ENCODE results near the gene VPS33B. TPM values are rescaled to one million over a fixed set of nuclear protein-coding genes. Genes with fewer than 3 reads are reported as not detected.
"Not testable (repeated sequence)": the region's sequence is repeated elsewhere in the genome, so short reads cannot be mapped to it uniquely, and the experiment has no call there.

The VPS33B gene
- polyA plus RNA-seq (ENCODE audit: insufficient read length in 4 of 4) = 10 to 100 TPM; 19.9 to 22.5 (median 21.0) TPM

DNA sequence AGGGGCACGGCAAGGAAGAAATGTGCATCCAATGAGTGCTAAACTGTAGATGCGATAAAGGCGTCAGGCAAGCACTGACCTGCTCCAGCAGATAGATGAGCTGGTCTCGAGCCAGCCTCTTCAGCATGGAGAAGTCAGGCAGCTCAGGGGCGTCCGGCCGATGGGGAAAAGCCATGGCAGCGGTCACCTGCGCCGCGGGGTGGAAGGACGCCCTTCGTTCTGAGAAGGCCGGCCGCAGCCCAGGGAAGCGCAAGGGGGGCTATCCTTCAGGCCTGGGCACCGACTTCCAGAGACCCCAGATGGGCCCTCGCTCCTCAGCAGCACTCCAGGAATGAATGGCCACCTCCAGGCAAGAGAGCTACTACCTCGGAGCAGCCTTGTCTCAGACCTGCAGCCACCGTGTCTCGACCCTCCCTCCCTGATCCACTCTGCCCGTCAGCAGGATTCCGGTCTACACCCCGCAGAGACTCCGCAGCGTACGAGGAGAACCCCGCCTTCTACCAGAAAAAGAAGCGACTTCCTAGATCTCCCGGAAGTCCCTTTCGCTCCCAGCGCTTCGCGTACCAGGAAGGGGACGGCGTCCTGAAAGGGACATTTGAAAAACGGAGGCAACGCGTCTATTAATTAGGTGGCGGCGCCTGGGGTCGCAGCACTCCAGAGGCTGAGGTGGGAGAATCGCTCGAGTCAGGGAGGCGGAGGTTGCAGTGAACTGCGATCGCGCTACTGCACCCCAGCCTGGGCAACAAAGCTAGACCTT is at the start of gene VPS33B:
VPS33B (minus strand) TSS at position 520 of the 757 bp plus-strand sequence; CDS start at position 175, 345 bp downstream.
- peak; percentile 71 to 84 (median 76) for DNase-seq (ENCODE audit: low read depth in 4 of 4, low spot score in 2 of 4)

DNA sequence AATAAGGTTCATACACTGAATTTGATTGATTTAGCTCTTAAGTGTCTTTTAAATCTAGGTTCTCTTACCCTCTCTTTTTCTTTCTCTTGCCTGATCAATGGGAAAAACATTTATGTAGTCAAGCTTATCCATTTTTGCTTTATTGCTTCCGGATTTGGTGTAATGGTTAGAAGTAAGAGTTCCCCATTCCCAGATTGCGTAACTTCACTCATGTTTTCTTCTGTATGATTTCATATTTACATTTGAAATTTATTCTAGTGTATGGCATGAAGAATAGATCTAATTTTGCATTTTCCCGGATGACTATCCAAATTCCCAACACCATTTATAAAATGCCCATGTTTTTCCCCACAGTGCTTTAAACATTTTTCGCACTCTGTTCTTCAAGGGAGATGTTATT is 49.8 kb upstream of the VPS33B start:
- no peak for DNase-seq (ENCODE audit: low read depth in 4 of 4, low spot score in 2 of 4)

DNA sequence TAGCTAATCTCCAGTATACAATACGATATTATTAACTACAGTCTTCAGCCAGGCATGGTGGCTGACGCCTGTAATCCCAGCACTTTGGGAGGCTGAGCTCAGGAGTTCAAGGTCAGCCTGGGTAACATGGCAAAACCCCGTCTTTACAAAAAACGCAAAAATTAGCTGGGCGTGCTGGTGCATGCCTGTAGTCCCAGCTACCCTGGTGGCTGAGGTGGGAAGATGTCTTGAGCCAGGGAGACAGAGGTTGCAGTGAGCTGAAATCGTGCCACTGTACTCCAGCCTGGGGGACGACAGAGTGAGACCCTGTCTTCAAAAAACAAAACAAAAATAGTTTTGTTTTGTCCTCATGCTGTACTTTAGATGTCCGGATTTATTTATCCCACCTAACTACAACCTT is 48.5 kb upstream of the VPS33B start:
- no peak for DNase-seq (ENCODE audit: low read depth in 4 of 4, low spot score in 2 of 4)

DNA sequence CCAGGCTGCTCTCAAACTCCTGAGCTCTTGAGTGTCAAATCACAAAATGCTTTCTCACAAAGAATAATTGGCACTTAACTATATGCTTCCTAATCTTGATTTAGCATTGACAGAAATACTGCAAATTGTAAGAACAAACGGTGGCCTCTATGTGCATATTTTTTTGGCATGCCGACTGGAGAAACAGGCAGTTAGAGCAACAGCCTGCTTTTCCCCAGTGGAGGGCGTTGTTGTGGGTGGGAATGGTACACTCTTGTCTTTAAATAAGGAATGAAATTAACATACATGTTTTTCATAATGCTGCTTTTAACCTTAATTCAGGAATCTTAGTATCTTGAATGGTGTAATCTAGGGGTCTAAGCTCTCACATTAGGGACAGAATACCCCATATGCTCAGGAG is 46.6 kb upstream of the VPS33B start:
- DNase-seq (ENCODE audit: low read depth in 4 of 4, low spot score in 2 of 4) = no peak

DNA sequence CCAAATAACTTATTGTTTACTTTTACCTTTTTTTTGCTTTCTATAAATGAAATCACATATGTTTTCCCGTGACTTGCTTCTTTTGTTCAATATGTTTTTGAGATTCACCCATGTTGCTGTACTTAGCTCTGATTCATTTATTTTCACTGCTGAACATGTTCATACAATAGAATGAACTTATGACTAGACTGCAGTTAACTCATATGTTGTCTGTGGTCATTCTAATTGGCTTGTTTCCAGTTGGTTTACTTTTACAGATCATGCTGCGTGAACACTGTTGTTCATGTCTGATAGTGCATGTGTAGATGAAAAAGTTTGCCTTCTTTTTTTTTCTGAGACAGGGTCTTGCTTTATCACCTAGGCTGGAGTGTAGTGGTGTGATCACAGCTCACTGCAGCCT is 46.0 kb upstream of the VPS33B start:
- no peak for DNase-seq (ENCODE audit: low read depth in 4 of 4, low spot score in 2 of 4)

DNA sequence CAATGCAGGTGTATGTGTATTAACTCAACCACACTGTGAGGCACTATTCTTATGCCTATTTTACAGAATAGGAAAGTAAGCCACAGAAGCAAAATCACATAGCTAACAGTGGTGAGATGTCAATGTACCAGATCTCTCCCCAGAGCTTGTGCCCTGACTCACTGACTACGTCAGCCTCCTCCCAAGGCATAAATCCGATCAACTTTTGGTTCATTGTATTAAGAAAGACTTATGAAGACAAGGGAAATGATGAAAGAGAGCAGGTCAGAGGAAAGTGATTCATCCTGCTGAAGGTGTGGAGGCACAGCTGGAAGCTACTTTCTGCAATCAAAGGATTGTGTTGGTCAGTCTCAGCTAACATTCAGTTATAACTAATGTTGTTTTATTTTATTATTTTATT is 44.6 kb upstream of the VPS33B start:
- no peak for DNase-seq (ENCODE audit: low read depth in 4 of 4, low spot score in 2 of 4)

DNA sequence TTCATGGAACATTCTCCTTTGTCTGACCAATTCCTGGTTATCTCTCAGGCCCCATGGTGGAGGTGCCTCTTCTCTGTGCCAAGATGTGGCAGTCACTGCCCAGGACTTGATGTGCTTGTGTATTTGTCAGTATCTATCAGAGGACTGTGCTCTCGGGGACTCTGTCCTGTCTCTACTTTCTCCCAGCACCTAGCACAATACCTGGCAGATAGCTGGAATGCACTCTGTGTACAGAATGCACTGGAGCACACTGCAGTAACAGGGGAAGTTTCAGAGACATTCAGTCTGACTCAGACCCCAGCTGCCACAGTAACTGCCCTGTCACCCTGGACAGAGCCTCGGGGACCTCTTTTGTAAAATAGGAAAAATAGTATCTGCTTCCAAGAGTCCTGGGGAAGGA is 43.1 kb upstream of the VPS33B start:
- DNase-seq (ENCODE audit: low read depth in 4 of 4, low spot score in 2 of 4) = no peak

DNA sequence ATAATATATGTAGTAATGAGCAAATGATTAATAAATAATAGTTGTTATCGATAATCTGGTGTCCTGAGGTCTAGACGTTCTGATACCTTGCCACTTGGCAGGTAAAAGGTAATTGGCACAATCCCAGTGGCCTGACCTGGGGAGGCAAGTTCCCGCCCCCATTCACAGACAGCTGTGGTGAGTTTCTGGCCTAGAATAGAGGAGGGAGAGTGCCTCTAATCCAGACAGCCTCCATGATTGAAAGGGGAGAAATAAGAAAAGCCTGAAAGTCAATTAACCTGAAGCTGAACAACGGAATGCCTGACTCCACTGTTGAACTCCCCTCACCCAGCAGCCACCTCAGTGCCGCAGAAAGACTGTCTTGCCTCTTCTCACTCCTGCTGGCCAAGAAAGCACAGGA is 39.6 kb upstream of the VPS33B start:
- DNase-seq (ENCODE audit: low read depth in 4 of 4, low spot score in 2 of 4) = no peak

DNA sequence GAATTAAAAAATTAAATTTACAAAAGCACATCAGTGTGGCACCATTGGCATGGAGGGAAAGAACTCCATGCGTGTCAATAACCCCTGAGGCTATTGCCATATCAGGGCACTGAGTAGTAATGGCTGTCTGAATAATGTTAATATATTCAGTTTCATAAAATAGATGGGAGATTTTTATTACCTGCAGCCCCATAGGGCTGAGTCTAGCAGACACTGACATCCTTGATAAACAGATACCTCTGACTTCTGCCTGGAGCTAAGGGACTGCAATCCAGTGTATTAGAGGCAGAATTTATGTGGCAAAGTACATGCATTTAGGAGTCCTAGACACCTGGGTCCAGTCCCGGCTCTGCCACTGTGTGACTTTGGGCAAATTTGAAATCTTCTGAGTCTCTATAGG is 38.8 kb upstream of the VPS33B start:
- DNase-seq (ENCODE audit: low read depth in 4 of 4, low spot score in 2 of 4) = no peak

DNA sequence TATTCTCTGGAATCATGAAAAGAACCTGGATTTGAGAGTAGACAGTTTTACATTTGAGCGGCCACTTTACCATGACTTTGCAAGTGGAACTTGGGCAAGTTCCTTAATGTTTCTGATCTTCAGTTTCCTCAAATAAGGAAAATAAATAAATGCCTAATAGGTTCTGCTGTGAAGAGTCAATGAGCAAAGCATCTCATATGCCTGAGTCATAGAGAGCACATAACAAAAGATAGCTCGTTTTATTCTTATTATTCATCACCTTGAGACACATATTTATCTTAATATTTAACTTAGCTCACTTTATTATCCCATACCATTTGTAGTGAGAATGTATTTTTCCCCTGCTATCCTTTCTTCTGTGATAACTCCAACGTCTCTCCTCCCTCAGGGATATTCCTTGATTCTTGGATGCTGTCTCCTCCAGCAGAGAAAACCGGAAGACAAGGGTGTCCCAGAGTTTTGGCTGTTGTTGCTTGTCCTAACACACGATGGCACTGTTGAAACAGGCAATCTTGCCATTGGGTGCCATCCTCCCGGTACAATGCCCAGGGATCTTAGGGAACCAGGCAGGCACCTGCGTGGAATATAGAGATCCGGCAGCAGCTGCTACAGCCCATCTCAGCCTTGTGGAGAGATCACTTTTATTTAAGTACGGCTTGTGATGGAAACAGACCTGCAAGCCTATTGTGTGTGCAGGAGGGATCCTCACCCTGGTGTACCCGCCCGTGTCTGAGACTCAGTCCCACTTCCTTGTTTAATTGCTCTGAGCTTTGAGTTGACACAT is 33.3 kb upstream of the VPS33B start:
- DNase-seq (ENCODE audit: low read depth in 4 of 4, low spot score in 2 of 4) = peak in 2 of 4 donors; percentile 15 to 32

DNA sequence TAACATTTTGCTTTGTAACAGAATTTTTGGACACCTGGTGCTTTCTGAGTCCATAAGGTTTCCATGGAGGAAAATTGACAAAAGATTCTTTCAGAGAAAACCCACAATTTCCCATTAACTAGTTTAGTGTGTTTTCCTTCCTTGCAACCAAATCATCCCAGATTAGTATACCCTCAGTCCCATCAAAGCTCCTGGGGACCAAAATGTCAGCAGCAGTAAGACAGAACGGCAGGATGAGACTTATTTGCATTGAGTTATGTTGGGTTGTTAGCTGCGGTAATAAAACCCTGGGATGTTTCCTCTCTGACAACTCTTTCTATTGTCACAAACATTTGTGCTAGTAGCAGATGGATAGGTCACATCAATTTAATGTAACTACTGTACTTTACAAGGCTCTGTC is 32.4 kb upstream of the VPS33B start:
- no peak for DNase-seq (ENCODE audit: low read depth in 4 of 4, low spot score in 2 of 4)

DNA sequence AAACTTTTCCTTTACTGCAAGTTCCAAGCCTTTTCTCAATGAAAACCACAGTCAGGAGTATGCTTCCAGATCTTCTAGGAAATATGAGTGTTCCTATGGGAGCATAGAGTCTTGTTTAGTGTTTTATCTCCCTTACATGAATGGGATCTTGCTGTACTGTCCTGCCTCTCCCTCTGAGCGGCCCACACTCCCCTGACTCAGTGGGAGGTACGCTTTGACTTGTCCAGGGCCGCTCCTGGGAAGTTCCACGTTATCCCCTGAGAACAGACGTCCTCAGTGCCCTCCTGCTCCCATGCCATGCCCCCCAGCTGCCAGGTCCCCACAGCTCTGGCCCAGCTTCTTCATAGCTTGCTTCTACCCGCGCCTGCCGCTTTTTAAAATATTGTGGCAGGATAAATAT is 28.9 kb upstream of the VPS33B start:
- DNase-seq (ENCODE audit: low read depth in 4 of 4, low spot score in 2 of 4) = no peak

DNA sequence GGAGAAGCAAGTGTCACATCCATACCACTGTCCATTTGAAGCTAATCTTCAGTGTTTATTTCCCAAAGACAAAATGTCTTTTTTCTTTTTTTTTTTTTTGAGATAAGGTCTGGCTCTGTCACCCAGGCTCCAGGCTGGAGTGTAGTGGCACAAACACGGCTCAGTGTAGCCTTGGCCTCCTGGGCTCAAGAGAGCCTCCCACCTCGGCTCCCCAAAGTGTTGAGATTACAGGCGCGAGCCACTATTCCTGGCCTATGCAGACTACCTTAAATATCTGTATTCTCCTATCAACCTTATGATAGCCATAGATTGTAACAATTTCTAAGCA is 27.7 kb upstream of the VPS33B start:
- DNase-seq (ENCODE audit: low read depth in 4 of 4, low spot score in 2 of 4) = no peak

DNA sequence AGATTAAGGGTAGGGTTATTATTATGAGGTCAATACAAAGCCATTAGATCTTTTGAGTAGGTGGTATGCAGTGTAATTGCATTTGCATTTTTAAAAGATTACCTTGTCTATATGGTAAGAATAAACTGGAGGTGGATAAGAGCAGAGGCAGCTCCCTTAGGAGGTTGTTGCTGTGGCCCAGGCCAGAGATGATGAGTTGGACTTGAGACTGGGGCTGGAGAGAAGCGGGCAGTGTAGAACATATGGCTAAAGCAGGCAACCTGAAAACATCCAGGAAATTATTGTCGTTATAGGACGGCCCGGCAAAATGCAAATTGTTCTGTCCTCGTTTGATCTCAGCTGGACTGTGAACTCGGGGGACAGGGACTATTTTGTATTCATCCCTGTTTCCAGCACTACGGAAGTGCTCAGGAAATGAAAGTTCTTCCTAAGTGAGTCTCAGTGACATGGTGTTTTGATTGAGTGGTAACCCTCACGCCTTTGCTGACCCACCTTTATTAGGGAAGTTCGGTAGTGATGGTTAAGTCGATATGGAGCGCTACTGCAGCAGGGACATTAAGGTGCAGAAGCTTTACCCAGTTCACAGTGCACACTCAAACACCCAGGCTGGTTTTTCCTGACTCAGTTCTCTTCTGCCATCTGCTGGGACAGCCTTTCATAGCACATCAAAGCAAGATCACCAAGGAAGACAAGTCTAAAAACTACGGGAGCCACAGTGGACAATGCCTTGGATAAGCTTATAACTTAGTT is 27.2 kb upstream of the VPS33B start:
- peak in 3 of 4 donors; percentile 32 to 68 (median 37) for DNase-seq (ENCODE audit: low read depth in 4 of 4, low spot score in 2 of 4)

DNA sequence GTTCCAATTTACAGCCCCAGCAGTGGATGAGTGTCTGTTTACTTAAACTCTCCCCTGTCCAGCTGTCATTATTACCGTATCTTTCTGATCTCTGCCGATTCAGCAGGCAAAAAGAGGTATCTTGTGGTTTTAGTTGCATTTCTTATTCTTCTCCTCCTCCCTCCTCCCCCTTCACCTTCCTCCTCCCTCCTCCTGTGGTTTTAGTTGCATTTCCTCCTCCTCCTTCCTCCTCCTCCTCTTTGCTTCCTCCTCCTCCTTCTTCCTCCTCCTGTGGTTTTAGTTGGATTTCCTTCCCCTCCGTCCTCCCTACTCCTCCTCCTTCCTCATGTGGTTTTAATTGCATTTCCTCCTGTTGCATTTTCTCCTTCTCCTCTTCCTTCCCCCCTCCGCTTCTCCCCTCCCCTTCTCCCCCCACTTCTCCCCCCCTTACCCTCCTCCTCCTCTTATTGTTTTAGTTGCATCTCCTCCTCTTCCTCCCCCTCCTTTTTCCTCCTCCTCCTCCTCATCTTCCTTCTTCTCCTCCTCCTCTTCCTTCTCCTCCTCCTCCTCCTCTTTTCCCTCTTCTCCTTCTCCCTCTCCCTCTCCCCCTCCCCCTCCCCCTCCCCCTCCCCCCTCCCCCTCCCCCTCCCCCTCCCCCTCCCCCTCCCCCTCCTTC is 25.3 kb upstream of the VPS33B start:
- no peak for DNase-seq (ENCODE audit: low read depth in 4 of 4, low spot score in 2 of 4)

DNA sequence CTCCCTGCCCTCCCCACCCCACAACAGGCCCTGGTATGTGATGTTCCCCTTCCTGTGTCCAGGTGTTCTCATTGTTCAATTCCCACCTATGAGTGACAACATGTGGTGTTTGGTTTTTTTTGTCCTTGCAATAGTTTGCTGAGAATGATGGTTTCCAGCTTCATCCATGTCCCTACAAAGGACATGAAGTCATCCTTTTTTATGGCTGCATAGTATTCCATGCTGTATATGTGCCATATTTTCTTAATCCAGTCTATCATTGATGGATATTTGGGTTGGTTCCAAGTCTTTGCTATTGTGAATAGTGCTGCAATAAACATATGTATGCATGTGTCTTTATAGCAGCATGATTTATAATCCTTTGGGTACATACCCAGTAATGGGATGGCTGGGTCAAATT is 23.7 kb upstream of the VPS33B start:
- DNase-seq (ENCODE audit: low read depth in 4 of 4, low spot score in 2 of 4) = not testable (repeated sequence)

DNA sequence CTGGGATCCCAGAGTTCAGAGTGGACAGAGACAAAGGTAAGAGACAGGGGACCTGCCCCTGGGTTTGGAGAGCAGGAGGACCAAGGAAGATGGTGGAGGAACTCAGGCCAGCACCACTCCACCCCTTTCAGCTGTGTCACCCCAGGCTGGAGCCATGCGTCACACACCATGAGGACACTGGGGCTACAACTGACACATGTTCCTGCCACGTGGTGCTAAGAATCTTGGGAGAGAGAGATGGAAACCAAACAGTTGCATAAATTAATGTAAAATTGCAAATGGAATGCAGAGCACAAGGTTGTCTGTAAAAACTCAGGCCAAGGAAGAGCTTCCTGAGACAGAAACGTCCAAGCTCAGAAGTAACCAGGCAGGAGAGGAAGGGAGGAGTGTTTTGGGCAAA is 22.7 kb upstream of the VPS33B start:
- DNase-seq (ENCODE audit: low read depth in 4 of 4, low spot score in 2 of 4) = no peak

DNA sequence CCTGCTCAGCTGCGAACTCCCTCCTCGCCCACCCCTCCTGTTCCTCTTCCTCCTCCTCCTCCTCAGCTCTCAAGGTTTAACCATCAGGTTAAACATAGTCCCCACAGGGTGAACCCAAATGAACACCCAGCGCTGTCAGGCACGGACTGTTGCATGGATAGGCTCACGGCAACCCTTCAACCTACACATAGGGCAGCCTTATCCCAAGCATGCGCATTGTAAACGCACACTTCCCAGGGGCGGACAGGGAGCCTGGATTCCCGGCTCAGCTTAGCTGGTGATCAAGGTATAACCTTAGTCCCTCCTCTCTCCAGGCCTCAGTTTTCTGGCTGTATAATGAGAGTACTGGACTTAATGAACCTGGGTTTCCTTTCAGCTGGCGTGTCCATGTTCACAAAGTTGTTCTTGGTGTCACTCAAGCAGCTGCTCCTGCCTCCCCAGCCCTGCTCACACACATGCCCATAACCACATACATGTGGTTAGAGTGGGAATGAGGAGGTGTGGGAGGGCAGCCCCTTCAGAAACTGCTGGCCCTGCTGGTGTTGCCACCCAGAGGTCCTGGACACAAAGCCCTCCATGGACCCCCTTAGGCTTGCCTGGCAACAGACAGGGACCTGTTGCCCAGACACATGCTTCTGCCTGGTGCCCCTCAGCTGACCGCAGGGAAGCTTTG is 20.9 kb upstream of the VPS33B start:
- DNase-seq (ENCODE audit: low read depth in 4 of 4, low spot score in 2 of 4) = no peak

DNA sequence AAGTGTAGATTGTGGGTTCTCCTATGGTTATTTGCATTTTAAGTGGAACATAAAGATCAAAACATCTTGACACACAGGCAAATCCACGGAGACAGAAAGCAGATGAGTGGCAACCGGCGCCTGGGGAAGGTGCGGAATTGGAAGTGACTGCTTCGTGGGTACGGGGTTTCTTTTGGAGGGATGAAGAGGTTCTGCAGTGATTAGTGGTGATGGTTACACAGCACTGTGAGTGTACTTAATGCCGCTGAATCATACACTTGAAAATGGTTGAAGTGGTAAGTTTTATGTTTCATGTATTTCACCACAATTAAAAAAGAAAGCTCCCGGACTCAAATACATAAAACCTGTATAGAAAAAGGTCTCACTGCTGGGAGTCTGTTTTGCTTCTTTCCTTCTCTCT is 18.5 kb upstream of the VPS33B start:
- DNase-seq (ENCODE audit: low read depth in 4 of 4, low spot score in 2 of 4) = no peak

DNA sequence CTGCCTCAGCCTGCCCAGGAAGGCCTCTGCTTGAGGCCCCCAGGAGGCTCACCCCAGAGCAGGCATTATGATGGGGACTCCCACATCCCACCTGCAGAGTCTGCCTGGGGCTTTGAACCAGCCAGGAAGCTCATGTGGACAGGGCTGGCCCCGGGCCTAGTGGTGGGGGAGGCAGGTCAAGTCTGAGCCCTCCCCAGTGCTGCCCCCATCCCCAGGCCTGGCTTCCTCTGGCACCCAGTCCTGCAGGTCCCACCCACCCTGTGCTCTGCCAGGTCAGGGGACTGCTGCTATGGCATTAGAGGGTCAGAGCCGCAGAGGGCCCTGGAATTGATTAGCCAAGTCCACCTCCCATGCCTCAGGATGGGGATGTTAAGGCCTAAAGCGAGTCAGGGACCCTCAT is 17.6 kb upstream of the VPS33B start:
- DNase-seq (ENCODE audit: low read depth in 4 of 4, low spot score in 2 of 4) = no peak
